Measurements from ENCODE around the gene S100A4.

GRCh38 chr1:153505576-153505975 is 40.0 kb downstream of the S100A4 start:
- TF ChIP-seq CTCF (IDR thresholded peaks at IDR 0.05): no peak
- TF ChIP-seq POLR2A (IDR thresholded peaks at IDR 0.05): no peak

All from esophagus squamous epithelium (tissue), 4 donors.